WI38 (cell line): ENCODE data around the gene ANKLE1.

ENCODE experiments used
- H3K4me3 ChIP-seq: 2 replicates; pipeline ENCODE4 v1.5.1; 2011; ENCODE audit warnings: low read depth, mild to moderate bottlenecking, control low read depth, low read length
- TF ChIP-seq, protein P1 (sequence below): IDR thresholded peaks from 2 replicates; pipeline ENCODE4 v1.5.1; 2012; ENCODE audit warnings: low read depth, mild to moderate bottlenecking, control low read depth, low read length

ANKLE1 gene

DNA sequence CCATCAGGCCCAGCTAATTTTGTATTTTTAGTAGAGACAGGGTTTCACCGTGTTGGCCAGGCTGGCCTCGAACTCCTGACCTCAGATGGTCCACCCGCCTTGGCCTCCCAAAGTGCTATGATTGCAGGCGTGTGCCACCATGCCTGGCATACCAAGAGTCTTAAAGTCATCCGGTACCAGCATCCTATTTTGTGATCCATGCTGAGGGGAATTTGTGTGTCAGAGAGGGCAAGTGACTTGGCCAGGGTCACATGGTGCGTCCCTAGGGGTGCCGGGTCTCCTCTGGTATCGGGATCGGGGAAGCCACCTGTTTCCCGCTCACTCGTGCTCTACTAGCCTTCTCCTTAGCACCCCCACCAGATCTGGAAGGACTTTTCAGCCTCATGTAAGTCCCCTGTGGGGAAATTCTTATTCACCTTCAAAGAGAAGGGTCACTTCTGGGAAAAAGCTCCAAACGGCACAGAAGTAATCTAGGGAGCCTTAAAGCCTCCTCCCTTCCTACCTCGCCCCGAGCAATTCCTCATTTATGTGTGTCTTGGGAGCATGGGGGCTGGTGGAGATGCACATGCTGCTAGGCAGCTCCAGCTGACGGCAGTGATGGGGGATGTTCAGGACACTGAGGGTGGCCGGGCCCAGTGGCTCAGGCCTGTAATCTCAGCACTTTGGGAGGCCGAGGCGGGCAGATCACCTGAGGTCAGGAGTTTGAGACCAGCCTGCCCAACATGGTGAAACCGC is 6.1 kb upstream of the ANKLE1 start:
- TF ChIP-seq, protein P1, sequence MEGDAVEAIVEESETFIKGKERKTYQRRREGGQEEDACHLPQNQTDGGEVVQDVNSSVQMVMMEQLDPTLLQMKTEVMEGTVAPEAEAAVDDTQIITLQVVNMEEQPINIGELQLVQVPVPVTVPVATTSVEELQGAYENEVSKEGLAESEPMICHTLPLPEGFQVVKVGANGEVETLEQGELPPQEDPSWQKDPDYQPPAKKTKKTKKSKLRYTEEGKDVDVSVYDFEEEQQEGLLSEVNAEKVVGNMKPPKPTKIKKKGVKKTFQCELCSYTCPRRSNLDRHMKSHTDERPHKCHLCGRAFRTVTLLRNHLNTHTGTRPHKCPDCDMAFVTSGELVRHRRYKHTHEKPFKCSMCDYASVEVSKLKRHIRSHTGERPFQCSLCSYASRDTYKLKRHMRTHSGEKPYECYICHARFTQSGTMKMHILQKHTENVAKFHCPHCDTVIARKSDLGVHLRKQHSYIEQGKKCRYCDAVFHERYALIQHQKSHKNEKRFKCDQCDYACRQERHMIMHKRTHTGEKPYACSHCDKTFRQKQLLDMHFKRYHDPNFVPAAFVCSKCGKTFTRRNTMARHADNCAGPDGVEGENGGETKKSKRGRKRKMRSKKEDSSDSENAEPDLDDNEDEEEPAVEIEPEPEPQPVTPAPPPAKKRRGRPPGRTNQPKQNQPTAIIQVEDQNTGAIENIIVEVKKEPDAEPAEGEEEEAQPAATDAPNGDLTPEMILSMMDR, result no peak
- H3K4me3 ChIP-seq, result no peak overlapping the region

GRCh38 chr19:17279436-17279835 is 2.3 kb upstream of the ANKLE1 start:
- TF ChIP-seq, protein P1, result no peak
- no peak overlapping the region for H3K4me3 ChIP-seq

DNA sequence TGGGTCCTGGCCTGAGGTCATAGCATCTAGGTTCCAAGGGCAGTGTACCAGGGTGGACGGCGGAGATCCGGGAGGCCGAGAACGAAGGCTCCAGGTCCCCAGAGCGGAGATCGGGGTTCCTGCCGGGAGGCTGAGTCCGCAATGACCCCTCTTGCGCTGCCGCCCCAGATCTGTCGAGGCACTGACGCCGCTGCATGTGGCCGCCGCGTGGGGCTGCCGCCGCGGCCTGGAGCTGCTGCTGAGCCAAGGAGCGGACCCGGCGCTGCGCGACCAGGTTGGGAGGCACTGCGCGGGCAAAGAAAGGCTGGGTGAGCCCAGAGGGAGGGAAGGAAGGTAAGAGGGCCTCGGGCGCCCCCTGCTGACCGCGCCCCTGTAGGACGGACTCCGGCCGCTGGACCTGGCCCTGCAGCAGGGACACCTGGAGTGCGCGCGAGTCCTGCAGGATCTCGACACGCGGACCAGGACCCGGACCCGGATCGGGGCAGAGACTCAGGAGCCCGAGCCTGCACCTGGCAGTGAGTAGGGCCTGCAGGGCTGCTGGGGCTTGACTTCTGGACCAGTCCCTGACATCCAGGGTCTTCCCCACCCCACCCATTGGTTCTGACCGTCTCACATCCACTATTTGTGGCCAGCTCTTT is 906 bp downstream of the ANKLE1 start:
- H3K4me3 ChIP-seq, result peak overlapping the region; percentile 50
- TF ChIP-seq, protein P1, result peak; percentile 85

DNA sequence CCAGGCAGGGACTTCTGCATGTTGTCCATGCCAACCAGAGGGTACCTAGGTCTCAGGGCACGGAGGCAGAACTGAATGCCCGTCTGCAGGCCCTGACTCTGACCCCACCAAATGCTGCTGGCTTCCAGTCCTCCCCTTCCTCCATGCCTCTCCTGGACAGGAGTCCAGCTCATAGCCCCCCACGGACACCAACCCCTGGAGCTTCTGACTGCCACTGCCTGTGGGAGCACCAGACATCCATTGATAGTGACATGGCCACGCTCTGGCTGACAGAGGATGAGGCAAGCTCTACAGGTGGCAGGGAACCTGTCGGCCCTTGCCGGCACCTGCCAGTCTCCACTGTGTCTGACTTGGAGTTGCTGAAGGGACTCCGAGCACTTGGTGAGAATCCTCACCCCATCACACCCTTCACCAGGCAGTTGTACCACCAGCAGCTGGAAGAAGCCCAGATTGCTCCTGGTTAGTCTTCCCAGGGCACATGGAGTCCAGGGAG is 1.8 kb downstream of the ANKLE1 start:
- TF ChIP-seq, protein P1, result no peak
- H3K4me3 ChIP-seq, result no peak overlapping the region

DNA sequence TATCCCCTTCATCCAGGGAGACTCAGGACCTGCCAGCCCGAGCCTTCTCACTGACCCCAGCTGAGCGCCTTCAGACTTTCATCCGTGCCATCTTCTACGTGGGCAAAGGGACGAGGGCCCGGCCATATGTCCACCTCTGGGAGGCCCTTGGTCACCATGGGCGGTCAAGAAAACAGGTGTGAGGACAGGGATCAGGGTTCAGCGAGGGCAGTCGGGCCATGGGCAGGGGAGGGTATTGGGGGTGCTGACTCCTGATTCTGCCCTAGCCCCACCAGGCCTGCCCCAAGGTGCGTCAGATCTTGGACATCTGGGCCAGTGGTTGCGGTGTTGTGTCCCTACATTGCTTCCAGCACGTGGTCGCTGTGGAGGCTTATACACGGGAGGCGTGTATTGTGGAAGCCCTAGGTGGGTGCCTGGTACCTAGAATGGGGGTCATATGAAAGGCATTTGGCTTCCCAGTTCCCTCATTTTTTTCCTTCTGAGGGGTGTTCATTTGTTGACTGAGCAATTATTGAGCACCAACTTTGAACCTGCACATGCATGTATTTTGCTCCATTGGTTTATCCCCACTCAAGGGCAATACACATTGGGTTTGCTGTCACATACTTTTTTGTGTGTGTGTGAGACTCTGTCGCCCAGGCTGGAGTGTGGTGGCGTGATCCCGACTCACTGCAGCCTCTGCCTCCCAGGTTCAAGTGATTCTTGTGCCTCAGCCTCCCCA is 3.9 kb downstream of the ANKLE1 start:
- TF ChIP-seq, protein P1, result no peak
- no peak overlapping the region for H3K4me3 ChIP-seq

- no peak overlapping the region for H3K4me3 ChIP-seq
- TF ChIP-seq, protein P1, result no peak
These were observed 4.6 kb downstream of the ANKLE1 start for GRCh38 chr19:17286263-17286662.

DNA sequence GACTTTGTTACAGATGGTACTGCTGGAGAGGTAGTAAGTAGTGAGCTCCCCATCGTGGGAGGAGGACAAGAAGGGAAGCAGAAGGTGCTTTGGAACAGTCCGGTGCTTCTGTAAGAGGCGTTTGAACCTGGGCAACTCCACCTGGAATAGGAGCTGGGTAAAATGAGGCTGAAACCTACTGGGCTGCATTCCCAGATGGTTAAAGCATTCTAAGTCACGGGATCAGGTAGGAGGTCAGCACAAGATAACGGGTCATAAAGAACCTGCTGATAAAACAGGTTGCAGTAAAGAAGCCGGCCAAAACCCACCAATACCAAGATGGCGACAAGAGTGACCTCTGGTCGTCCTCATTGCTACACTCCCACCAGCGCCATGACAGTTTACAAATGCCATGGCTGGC is 5.1 kb downstream of the ANKLE1 start:
- no peak overlapping the region for H3K4me3 ChIP-seq
- TF ChIP-seq, protein P1, result no peak
